ENCODE data around the gene MXD4. TPM values are rescaled to one million over a fixed set of nuclear protein-coding genes. Genes with fewer than 3 reads are reported as not detected.

Gene MXD4
- total and polyA plus RNA-seq, 2 donors (not counting 1 experiment from before 2014, with no cell fraction given) = 22.1 to 42.1 TPM

DNA sequence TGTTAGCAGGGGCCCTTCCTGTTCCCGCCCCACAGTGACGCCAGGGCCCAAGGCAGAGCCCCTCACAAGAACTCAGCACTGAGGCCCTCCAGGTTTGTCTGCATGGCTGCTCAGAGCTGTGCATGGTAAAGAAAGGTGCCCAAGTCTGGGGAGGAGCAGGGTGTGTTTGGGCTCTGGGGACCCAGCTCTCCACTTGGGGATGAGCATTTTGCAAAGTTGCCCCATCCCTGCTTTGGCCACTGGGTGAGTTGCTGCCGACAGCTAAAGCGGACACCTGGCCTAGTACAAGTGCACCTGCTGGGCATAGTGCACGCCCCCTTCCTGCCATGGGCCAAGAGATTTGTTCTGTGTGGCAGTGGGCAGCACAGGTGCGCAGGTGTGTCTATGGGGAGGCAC is 2.0 kb upstream of the MXD4 start:
- H3K4me3 ChIP-seq (replicated peaks in 1 of 4; ENCODE audit: control extremely low read depth in 1 of 4, insufficient read depth in 1 of 4, low read depth in 3 of 4, low read length in 4 of 4) = no peak overlapping the region
- no peak overlapping the region for H3K4me2 ChIP-seq (ENCODE audit: extremely low read depth, insufficient read depth, low read length)
- no peaks in the 10 kb centered on the region for H3K27me3 ChIP-seq (ENCODE audit: control insufficient read depth, insufficient read depth, low read length)
- H3K9me3 ChIP-seq (ENCODE audit: control insufficient read depth, insufficient read depth, low read depth, low read length) = no peaks in the 10 kb centered on the region
- no peaks in the 10 kb centered on the region for H3K36me3 ChIP-seq (ENCODE audit: control insufficient read depth, insufficient read depth, low read length)
- H3K4me1 ChIP-seq (ENCODE audit: control insufficient read depth, extremely low read depth, insufficient read depth, low read length) = peaks cover 14% of the 10 kb centered on the region
- H3K79me2 ChIP-seq (ENCODE audit: control insufficient read depth, insufficient read depth, low read length) = peaks cover 11% of the 10 kb centered on the region
- H2AFZ ChIP-seq (ENCODE audit: low read length) = no peak overlapping the region
- no peak overlapping the region for H3K9ac ChIP-seq (ENCODE audit: insufficient read depth, low read length)
- TF ChIP-seq CTCF (conservative IDR thresholded peaks at IDR 0.05 in 1 of 2, IDR thresholded peaks at IDR 0.05 in 1 of 2; ENCODE audit: low read depth in 1 of 2, low read length in 2 of 2) (no peak), EZH2 (IDR thresholded peaks at IDR 0.05; ENCODE audit: low read length, missing control alignments) (no peak)
- no peaks in the 10 kb centered on the region for H4K20me1 ChIP-seq (ENCODE audit: control insufficient read depth, extremely low read depth, insufficient read depth, low read length)
- H3K27ac ChIP-seq (ENCODE audit: insufficient read depth, low read length) = no peak overlapping the region
- DNase-seq (ENCODE audit: low read depth in 2 of 2) = no peak

GRCh38 chr4:2262944-2263250 is 988 bp upstream of the MXD4 start:
- peak overlapping the region; percentile 84 for H3K9ac ChIP-seq (ENCODE audit: insufficient read depth, low read length)
- peak overlapping the region; percentile 88 for H3K27ac ChIP-seq (ENCODE audit: insufficient read depth, low read length)
- no peaks in the 10 kb centered on the region for H3K36me3 ChIP-seq (ENCODE audit: control insufficient read depth, insufficient read depth, low read length)
- TF ChIP-seq EZH2 (IDR thresholded peaks at IDR 0.05; ENCODE audit: low read length, missing control alignments) (no peak), CTCF (conservative IDR thresholded peaks at IDR 0.05 in 1 of 2, IDR thresholded peaks at IDR 0.05 in 1 of 2; ENCODE audit: low read depth in 1 of 2, low read length in 2 of 2) (no peak)
- peak overlapping the region; percentile 93 for H3K4me2 ChIP-seq (ENCODE audit: extremely low read depth, insufficient read depth, low read length)
- no peaks in the 10 kb centered on the region for H3K9me3 ChIP-seq (ENCODE audit: control insufficient read depth, insufficient read depth, low read depth, low read length)
- no peak for DNase-seq (ENCODE audit: low read depth in 2 of 2)
- peak overlapping the region; percentile 64 for H2AFZ ChIP-seq (ENCODE audit: low read length)
- H3K4me3 ChIP-seq (replicated peaks in 1 of 4; ENCODE audit: control extremely low read depth in 1 of 4, insufficient read depth in 1 of 4, low read depth in 3 of 4, low read length in 4 of 4) = peak overlapping the region; percentile 35 to 72 (median 59)
- no peaks in the 10 kb centered on the region for H4K20me1 ChIP-seq (ENCODE audit: control insufficient read depth, extremely low read depth, insufficient read depth, low read length)
- peaks cover 14% of the 10 kb centered on the region for H3K4me1 ChIP-seq (ENCODE audit: control insufficient read depth, extremely low read depth, insufficient read depth, low read length)
- peaks cover 12% of the 10 kb centered on the region for H3K79me2 ChIP-seq (ENCODE audit: control insufficient read depth, insufficient read depth, low read length)
- H3K27me3 ChIP-seq (ENCODE audit: control insufficient read depth, insufficient read depth, low read length) = no peaks in the 10 kb centered on the region

GRCh38 chr4:2262145-2262943 is 435 bp upstream of the MXD4 start:
- Histone ChIP-seq H3K27me3 (ENCODE audit: control insufficient read depth, insufficient read depth, low read length) (no peaks in the 10 kb centered on the region), H2AFZ (ENCODE audit: low read length) (peak overlapping the region; percentile 64), H3K4me1 (ENCODE audit: control insufficient read depth, extremely low read depth, insufficient read depth, low read length) (peaks cover 14% of the 10 kb centered on the region), H3K9me3 (ENCODE audit: control insufficient read depth, insufficient read depth, low read depth, low read length) (no peaks in the 10 kb centered on the region), H3K4me3 (replicated peaks in 1 of 4; ENCODE audit: control extremely low read depth in 1 of 4, insufficient read depth in 1 of 4, low read depth in 3 of 4, low read length in 4 of 4) (peak overlapping the region; percentile 35 to 72 (median 59)), H3K4me2 (ENCODE audit: extremely low read depth, insufficient read depth, low read length) (peak overlapping the region; percentile 93), H3K27ac (ENCODE audit: insufficient read depth, low read length) (peak overlapping the region; percentile 88), H3K79me2 (ENCODE audit: control insufficient read depth, insufficient read depth, low read length) (peaks cover 12% of the 10 kb centered on the region), H3K9ac (ENCODE audit: insufficient read depth, low read length) (peak overlapping the region; percentile 84), H3K36me3 (ENCODE audit: control insufficient read depth, insufficient read depth, low read length) (peaks cover 2% of the 10 kb centered on the region), H4K20me1 (ENCODE audit: control insufficient read depth, extremely low read depth, insufficient read depth, low read length) (no peaks in the 10 kb centered on the region)
- DNase-seq (ENCODE audit: low read depth in 2 of 2) = peak; percentile 100
- TF ChIP-seq CTCF (conservative IDR thresholded peaks at IDR 0.05 in 1 of 2, IDR thresholded peaks at IDR 0.05 in 1 of 2; ENCODE audit: low read depth in 1 of 2, low read length in 2 of 2) (no peak), EZH2 (IDR thresholded peaks at IDR 0.05; ENCODE audit: low read length, missing control alignments) (no peak)

Measured in fibroblast of lung (primary cell).